ENCODE data around the gene ATXN7L2. TPM values are rescaled to one million over a fixed set of nuclear protein-coding genes. Genes with fewer than 3 reads are reported as not detected.

The ATXN7L2 gene
- polyA plus RNA-seq, 1 donor from 2014 or later, result 16.9 TPM

- TF ChIP-seq EZH2 (IDR thresholded peaks at IDR 0.05; ENCODE audit: borderline replicate concordance, insufficient read depth, low read length, poor library complexity, severe bottlenecking) (no peak), RAD21 (conservative IDR thresholded peaks at IDR 0.05) (no peak), REST (IDR thresholded peaks at IDR 0.05; ENCODE audit: borderline replicate concordance) (no peak), SMC3 (conservative IDR thresholded peaks at IDR 0.05; ENCODE audit: poor library complexity) (no peak), POLR2AphosphoS5 (IDR thresholded peaks at IDR 0.05) (no peak), EP300 (conservative IDR thresholded peaks at IDR 0.05; ENCODE audit: poor library complexity, severe bottlenecking) (no peak), MXI1 (conservative IDR thresholded peaks at IDR 0.05; ENCODE audit: poor library complexity, severe bottlenecking) (no peak), TAF1 (IDR thresholded peaks at IDR 0.05; ENCODE audit: low read depth) (no peak)
- TF ChIP-seq, protein P1, sequence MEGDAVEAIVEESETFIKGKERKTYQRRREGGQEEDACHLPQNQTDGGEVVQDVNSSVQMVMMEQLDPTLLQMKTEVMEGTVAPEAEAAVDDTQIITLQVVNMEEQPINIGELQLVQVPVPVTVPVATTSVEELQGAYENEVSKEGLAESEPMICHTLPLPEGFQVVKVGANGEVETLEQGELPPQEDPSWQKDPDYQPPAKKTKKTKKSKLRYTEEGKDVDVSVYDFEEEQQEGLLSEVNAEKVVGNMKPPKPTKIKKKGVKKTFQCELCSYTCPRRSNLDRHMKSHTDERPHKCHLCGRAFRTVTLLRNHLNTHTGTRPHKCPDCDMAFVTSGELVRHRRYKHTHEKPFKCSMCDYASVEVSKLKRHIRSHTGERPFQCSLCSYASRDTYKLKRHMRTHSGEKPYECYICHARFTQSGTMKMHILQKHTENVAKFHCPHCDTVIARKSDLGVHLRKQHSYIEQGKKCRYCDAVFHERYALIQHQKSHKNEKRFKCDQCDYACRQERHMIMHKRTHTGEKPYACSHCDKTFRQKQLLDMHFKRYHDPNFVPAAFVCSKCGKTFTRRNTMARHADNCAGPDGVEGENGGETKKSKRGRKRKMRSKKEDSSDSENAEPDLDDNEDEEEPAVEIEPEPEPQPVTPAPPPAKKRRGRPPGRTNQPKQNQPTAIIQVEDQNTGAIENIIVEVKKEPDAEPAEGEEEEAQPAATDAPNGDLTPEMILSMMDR (IDR thresholded peaks at IDR 0.05; ENCODE audit: poor library complexity, severe bottlenecking), result no peak
- Histone ChIP-seq H3K4me3 (ENCODE audit: low read length) (no peak overlapping the region), H3K79me2 (replicated peaks; ENCODE audit: insufficient read depth, low read length) (no peaks in the 10 kb centered on the region), H3K9me2 (ENCODE audit: insufficient read depth, low read length) (no peaks in the 10 kb centered on the region), H3K9me3 (ENCODE audit: low read length) (no peaks in the 10 kb centered on the region), H3K27ac (ENCODE audit: low read length) (no peak overlapping the region), H3K27me3 (ENCODE audit: insufficient read depth, low read depth, low read length) (no peaks in the 10 kb centered on the region), H3K4me2 (ENCODE audit: low read length) (no peak overlapping the region), H2AFZ (ENCODE audit: low read depth, low read length) (no peak overlapping the region), H4K20me1 (ENCODE audit: insufficient read depth) (no peaks in the 10 kb centered on the region), H3K36me3 (ENCODE audit: insufficient read depth, low read length) (no peaks in the 10 kb centered on the region), H3K9ac (ENCODE audit: low read length) (no peak overlapping the region), H3F3A (ENCODE audit: insufficient read depth, low read length, poor library complexity, severe bottlenecking) (no peaks in the 10 kb centered on the region)
These were observed 37.6 kb downstream of the ATXN7L2 start for GRCh38 chr1:109521002-109521951.

DNA sequence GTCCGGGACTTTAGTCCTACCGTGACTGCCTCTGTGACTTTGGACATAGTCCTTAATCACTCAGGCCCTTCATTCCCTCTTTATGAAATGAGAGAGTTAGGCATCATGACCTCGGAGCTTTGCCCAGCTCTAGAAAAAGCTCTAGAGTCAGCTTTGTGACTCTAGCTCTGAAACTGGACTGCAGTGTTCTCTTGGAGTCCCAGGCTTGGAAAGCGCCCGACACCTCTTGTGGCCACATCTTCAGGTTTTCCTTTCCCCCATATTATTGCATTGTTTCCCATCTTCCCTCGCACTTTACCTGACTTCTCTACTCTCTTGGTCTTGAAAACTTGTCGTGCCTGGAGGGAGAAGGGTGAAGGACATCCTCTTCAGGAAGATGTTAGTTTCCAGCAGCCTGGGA is 38.3 kb downstream of the ATXN7L2 start:
- Histone ChIP-seq H2AFZ (ENCODE audit: low read depth, low read length) (no peak overlapping the region), H3K79me2 (replicated peaks; ENCODE audit: insufficient read depth, low read length) (no peaks in the 10 kb centered on the region), H3K4me3 (ENCODE audit: low read length) (no peak overlapping the region), H3K27me3 (ENCODE audit: insufficient read depth, low read depth, low read length) (no peaks in the 10 kb centered on the region), H3K27ac (ENCODE audit: low read length) (no peak overlapping the region), H3K9me2 (ENCODE audit: insufficient read depth, low read length) (no peaks in the 10 kb centered on the region), H3F3A (ENCODE audit: insufficient read depth, low read length, poor library complexity, severe bottlenecking) (no peaks in the 10 kb centered on the region), H3K36me3 (ENCODE audit: insufficient read depth, low read length) (no peaks in the 10 kb centered on the region), H3K9me3 (ENCODE audit: low read length) (no peaks in the 10 kb centered on the region), H3K9ac (ENCODE audit: low read length) (no peak overlapping the region), H4K20me1 (ENCODE audit: insufficient read depth) (no peaks in the 10 kb centered on the region), H3K4me2 (ENCODE audit: low read length) (no peak overlapping the region)
- no peak for TF ChIP-seq TAF1 (IDR thresholded peaks at IDR 0.05; ENCODE audit: low read depth)
